ENCODE data around the gene GHRH.

GHRH gene

GRCh38 chr20:37237656-37238055 lies 24.0 kb downstream of the GHRH start:
- no peak for DNase-seq (ENCODE audit: low spot score)

GRCh38 chr20:37236462-37236861 lies 25.2 kb downstream of the GHRH start:
- no peak for DNase-seq (ENCODE audit: low spot score)

DNA sequence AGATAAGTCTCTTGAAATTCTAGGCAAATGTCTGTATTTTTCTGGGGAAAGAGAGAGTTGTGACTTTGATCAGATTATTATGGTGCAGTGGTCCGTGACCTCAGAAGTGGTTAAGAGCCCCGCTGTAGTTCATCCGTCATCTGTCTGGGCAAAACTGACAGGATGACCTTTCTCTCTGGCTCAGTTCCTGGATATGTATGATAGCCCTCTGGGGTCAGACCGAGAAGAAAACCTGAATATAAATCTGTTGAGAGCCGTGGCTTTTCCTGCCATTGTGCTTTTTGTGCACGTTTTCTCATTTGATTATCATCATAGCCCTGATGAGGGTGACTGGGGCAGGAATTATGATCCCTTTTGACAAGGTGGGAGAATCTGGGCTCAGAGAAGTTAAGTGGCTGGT lies 26.5 kb downstream of the GHRH start:
- no peak for DNase-seq (ENCODE audit: low spot score)

DNA sequence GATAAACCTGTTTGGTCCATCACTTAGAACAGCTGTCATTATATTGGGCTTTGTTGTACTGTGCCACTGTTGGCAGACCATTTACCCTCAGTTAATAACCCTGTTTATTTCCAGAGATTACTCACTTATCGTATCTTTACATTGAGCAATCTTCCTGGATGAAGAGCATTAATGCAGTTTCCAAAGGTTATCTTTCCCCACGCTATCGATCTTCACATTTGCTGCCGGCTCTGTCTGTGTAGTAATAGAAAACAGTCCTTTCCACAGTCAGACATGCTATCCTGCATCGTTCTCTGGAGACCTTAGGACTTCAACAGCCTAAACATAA lies 27.4 kb downstream of the GHRH start:
- no peak for DNase-seq (ENCODE audit: low spot score)

GRCh38 chr20:37233548-37234253 lies 27.9 kb downstream of the GHRH start:
- DNase-seq (ENCODE audit: low spot score), result no peak

DNA sequence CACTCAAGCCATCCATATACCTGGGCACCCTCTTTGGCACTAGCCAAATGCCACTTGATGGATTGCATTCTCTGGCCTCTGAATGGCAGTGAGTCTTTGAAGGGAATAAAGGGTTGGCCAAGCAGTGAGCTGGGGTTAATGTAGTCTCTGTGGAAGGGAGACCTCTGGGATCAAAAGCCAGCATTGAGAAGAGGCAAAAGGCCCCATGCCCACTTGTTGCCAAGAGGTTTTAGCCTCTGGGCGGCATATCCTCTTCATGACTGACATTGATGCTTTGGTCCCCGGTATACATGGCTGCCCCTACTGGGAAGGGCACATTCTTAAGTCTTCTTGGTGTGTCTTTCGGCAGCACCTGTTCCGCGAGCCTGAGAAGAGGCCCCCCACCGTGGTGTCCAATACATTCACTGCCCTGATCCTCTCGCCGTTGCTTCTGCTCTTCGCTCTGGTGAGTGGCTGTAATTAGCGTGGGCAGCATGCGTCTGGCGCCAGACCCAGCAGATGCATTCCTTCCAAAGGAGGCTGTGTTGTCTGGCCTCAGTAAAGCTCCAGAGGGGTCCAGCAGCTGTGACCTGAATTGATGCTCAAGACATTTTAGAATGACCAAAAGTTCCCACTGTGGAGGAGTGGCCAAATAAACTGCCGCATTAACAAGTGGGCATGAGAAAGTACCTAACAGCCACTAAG lies 29.5 kb downstream of the GHRH start:
- DNase-seq (ENCODE audit: low spot score), result no peak

DNA sequence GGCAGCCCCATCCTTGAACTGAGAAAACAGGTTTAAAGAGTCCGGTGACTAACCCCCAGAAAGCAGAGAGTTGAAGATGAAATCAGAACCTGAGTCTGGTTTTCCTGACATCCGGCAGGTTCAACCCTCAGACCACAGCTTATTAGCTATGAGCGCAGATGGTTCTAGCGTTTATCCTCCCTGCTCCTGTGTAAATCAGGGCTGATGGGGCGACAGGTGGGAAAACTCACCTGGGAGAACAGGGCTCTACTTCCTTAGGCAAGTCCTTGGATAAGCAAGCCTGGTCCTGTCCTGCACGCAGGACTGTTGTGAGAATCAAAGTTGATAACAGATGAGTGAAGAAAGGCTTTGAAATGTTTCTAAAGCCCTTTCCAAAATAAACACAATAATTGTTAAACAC lies 31.4 kb downstream of the GHRH start:
- DNase-seq (ENCODE audit: low spot score), result no peak

DNA sequence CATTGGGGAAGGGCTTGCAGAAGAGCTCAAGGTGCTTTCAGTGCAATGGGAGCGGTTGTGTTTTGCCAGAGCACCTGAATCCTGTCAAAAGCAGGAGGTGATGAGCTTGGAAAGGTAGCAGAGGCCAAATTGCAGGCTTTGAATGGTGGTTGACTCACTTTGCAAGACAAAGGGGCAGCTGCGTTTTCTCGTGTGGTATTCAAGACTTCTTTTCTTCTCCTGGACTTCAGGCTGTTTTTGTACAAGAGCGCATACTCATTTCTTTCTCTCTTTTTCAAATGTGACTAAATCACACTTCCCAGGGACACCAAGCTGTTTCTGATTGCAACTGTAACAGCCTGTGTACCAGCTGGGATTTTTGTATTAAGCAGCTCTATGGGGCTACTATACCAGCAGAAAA lies 32.3 kb downstream of the GHRH start:
- DNase-seq (ENCODE audit: low spot score), result no peak

- DNase-seq (ENCODE audit: low spot score), result no peak
Observed at GRCh38 chr20:37228656-37229055, 33.0 kb downstream of the GHRH start.

DNA sequence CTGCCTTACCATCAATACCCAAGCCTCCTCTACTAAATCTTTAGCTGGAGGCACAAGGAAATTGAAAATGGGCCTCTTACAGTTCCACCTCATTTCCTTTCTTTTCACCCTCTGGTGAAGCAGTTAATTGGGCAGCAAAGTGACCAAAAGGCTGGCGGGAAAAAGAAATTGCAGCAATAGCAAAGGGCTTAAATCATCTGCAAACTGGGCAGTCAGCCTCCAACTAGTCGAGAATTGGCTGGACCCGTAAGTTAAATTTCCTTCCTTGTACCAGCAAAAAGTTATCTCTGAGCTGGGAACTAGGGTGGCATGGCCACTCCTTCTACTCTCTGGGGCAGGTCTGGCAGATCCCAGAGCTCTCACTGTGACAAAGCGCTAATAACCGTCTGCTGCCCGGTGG lies 33.5 kb downstream of the GHRH start:
- no peak for DNase-seq (ENCODE audit: low spot score)

GRCh38 chr20:37226889-37227288 lies 34.7 kb downstream of the GHRH start:
- no peak for DNase-seq (ENCODE audit: low spot score)

DNA sequence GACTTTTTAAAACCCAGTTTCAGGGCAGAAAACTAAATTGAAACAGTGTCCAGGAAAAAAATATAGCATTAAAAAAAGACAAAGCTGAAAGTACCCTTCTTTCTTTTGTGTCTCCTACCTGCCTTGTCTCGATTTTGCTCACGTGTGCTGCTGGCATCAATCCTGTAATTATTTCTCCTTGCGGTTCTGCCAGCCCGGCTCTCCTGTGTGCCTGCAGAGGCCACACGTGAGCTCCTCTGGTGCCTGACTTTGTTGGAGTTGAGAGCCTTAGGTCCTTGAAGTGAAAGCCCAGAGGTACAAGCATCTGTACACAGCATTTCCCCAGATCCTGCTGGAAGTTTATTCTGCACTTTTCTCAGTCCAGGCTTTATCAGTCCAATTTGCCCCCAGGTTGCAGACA lies 36.5 kb downstream of the GHRH start:
- no peak for DNase-seq (ENCODE audit: low spot score)

- DNase-seq (ENCODE audit: low spot score), result peak; percentile 9
Observed at GRCh38 chr20:37223053-37223452, 38.6 kb downstream of the GHRH start.

DNA sequence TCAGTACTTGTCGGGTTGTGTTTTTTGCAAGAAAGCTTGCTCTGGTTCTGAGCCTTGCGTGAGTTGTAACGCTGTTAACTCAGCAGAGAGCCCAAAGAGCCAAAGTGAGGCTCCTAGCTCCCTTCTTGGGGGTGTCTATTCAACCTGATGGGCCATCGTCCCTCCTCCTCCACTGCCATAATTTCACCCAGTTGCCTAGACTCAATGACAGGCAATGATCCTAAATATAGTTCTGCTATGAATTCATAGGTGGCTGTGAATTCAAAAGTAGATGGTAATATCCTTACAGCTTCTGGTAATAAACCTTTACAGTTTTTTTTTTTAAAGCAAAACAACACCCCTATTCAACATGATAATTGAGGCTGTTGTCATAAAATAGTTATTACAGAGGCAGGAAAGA lies 39.5 kb downstream of the GHRH start:
- DNase-seq (ENCODE audit: low spot score), result no peak

DNA sequence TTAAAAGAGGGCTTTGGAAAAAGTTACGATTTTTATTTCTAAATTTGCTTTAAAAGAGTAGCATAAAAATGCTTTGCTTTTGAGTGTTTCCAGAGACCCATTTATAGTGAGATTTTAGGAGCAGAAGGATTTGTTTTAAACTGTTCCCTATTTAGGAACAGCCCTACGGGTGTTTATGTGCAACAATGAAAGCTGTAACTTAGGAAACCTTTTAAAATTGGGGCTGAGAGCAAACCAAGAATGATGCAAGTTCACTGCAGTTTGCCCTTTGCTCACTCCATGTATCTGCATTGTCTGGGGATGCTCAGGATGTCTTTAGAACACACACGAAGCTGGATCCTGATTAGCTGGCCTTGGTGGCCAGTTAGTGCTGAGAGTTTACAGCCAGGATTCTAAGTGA lies 40.9 kb downstream of the GHRH start:
- DNase-seq (ENCODE audit: low spot score), result no peak

DNA sequence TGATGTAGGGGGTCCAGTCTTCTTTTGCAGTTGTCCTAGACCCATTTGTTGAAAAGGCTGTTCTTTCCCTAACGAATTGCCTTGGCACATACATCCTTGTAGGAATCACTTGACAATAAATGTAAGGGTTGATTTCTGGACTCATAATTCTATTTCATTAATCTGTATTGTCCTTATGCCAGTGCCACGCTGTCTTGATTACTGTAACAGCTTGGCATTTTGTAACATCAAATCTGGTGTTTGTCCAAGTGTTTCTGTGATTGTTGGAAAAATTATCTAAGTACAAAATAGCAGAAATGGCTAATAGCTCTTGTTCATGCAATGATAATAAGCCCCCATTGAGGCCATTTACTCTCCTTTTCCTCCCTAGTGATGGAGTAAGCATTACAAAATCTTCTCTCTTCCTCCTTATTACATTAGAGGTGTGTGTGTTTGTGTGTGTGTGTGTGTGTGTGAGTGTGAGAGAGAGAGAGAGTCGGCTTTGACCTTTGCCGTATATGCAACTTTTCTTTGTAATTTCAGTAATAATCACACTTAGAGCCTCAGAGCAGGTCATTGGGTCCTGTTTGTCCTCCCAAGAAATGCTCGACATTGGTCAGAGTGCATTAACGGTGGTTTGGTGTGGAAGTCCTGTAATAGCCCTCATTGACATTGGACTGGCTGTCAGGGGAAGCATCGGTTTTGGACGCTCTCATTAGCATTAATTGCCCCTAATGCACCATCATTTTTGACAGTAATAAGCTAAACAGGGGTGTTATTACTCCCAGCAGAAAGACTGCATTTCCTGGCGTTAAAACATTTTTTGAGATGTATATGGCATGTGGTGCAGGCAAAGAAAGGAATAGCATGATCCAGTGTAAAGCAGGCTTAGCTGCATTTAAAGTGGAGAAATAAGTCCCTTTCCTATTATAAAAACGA lies 41.6 kb downstream of the GHRH start:
- no peak for DNase-seq (ENCODE audit: low spot score)

DNA sequence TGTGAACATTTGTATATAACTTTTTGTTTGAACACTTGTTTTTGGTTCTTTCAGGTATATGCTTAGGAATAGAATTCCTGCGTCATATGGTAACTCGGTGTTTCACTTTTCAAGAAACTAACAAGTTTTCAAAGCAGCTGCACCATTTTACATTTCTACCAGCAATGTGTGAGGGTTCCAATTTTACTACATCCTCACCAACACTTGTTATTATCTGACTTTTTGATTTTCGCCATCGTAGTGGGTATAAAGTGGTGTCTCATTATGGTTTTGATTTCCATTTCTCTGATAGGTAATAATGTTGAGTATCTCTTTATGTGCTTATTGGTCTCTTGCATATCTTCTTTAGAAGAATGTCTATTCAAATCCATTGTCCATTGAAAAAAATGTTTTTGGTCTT lies 42.6 kb downstream of the GHRH start:
- no peak for DNase-seq (ENCODE audit: low spot score)

DNA sequence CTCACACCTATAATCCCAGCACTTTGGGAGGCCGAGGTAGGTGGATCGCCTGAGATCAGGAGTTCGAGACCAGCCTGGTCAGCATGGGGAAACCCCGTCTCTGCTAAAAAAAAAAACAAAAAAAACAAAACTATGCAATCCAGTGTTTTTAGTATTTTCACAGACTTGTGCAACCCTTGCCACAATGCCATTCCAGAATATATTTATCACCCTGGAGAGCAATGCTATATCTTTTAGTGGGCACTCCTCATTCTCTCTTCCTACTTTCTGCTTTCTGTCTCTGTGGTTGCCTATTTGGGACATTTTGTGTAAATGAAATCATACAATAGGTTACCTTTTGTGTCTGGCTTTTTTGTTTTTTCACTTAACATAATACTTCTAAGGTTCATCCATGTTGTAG lies 43.2 kb downstream of the GHRH start:
- DNase-seq (ENCODE audit: low spot score), result no peak

GRCh38 chr20:37209661-37210314 lies 51.8 kb downstream of the GHRH start:
- DNase-seq (ENCODE audit: low spot score), result no peak

DNA sequence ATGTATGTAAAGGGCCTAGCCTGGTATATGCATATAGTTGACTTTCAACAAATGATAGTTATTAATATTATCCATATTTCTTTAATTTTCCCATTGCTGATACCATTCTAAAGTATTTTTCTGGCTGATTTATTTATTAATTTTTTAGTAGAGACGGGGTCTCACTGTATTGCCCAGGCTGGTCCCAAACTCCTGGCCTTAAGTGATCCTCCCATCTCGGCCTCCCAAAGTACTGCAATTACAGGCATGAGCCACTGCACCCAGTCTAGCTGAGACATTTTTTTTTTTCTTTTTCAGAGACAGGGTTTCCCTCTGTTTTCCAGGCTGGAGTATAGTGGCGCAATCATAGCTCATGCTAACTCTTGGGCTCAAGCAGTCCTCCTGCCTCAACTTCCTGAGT lies 52.4 kb downstream of the GHRH start:
- no peak for DNase-seq (ENCODE audit: low spot score)

DNA sequence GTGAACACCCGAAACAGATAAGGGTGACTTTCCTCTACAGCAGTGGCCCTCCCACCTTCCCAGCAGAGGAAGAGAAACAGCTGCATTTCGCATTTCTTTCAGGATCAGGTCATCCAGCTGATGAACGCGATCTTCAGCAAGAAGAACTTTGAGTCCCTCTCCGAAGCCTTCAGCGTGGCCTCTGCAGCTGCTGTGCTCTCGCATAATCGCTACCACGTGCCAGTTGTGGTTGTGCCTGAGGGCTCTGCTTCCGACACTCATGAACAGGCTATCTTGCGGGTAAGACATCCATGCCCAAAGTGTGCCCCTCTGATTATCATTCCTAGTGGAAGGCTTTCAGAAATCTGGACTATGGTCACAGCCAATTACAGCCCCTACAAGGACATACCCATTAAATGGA lies 54.4 kb downstream of the GHRH start:
- no peak for DNase-seq (ENCODE audit: low spot score)

DNA sequence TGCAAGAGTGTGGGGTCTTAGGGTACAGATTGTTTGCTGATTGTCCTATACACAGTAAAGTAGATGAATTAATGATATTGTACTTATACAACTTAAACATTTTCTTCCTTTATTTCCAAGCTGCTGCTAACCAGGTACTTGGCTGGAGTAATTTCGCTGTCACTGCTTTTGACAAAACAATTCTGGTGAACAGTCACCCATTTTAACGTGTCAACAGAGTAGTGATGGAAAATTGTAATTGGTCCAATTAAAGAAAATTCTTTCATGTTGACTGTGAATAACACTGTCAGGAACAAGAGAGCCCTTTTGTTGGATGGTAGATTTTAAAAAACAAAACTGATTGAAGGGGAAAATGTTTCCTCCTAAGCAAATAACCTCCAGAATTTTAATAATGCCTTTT lies 55.8 kb downstream of the GHRH start:
- DNase-seq (ENCODE audit: low spot score), result no peak

DNA sequence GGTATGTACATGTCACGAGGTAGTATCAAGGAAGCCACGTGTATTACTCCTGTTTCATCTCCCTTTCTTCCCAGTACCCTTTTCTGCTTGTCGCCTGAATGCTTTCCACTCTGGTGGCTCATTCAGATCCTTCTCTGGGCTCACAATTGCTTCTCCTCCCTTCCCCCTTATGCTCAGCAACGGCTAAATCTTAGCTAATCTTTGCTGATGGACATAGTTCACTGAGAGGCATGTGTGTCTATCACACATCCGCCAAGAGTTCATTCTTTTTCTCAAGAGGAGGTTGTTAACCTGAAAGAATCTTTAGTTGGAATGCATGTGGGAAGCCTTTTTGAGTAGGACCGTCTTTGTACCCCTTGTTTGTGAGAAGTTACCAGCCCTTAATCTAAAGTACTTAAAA lies 56.5 kb downstream of the GHRH start:
- DNase-seq (ENCODE audit: low spot score), result no peak

Data from activated CD4-positive, alpha-beta T cell treated with anti-CD3 and anti-CD28 coated beads, Interleukin-2, Interleukin-4, amounts not matched to agents 100 ng/mL and 50 ng/mL, durations not matched to agents 16 hours and 8 hours (primary cell).